GM23338 (cell line): ENCODE measurements around the gene DAPK2. TPM values are rescaled to one million over a fixed set of nuclear protein-coding genes. Genes with fewer than 3 reads are reported as not detected.
A peak's percentile ranks its signal among the peaks of the same experiment; 100 is the strongest.

ENCODE experiments used
- ATAC-seq: fragments of 200-7000 bp; cut with Tn5 transposase; 3 replicates; pipeline ENCODE4 v1.9.1; 2020
- DNase-seq: peaks from one replicate; pipeline ENCODE4 v3.0.0-alpha.2; 2015; ENCODE audit warnings: low spot score
- H2AFZ ChIP-seq: fragments of 200-600 bp; sonication (generic); 2 replicates; pipeline ENCODE4 v1.8.0; 2016; ENCODE audit warnings: antibody characterized with exemption, mild to moderate bottlenecking, moderate library complexity
- H3F3A ChIP-seq: fragments of 200-600 bp; sonication (generic); replicated peaks from 2 replicates; pipeline ENCODE4 v1.8.0; 2017; ENCODE audit warnings: antibody characterized with exemption, mixed run types, low read depth
- H3K27ac ChIP-seq: fragments of 200-600 bp; sonication (generic); 2 replicates; pipeline ENCODE4 v1.6.1; 2016; ENCODE audit warnings: low read depth
- H3K27me3 ChIP-seq: fragments of 200-600 bp; sonication (generic); 2 replicates; pipeline ENCODE4 v1.8.0; 2016; ENCODE audit warnings: mild to moderate bottlenecking, mixed run types, moderate library complexity; ENCODE audit not compliant: insufficient read depth
- H3K36me3 ChIP-seq: fragments of 200-600 bp; sonication (generic); 2 replicates; pipeline ENCODE4 v1.8.0; 2016; ENCODE audit warnings: mild to moderate bottlenecking; ENCODE audit not compliant: insufficient read depth
- H3K4me1 ChIP-seq: fragments of 200-600 bp; sonication (generic); 2 replicates; pipeline ENCODE4 v1.8.0; 2016; ENCODE audit warnings: mild to moderate bottlenecking, moderate library complexity; ENCODE audit not compliant: insufficient read depth
- H3K4me2 ChIP-seq: fragments of 200-600 bp; sonication (generic); 2 replicates; pipeline ENCODE4 v1.7.1; 2017; ENCODE audit warnings: mixed run types
- H3K4me3 ChIP-seq: fragments of 200-600 bp; sonication (generic); 2 replicates; pipeline ENCODE4 v1.6.1; 2016; ENCODE audit warnings: mixed run types
- H3K79me2 ChIP-seq: fragments of 200-600 bp; sonication (generic); replicated peaks from 2 replicates; pipeline ENCODE4 v1.8.0; 2017; ENCODE audit warnings: mild to moderate bottlenecking; ENCODE audit not compliant: insufficient read depth
- H3K9me2 ChIP-seq: fragments of 200-600 bp; sonication (generic); 2 replicates; pipeline ENCODE4 v1.8.0; 2017; ENCODE audit not compliant: insufficient read depth
- H4K20me1 ChIP-seq: fragments of 200-600 bp; sonication (generic); replicated peaks from 2 replicates; pipeline ENCODE4 v1.8.0; 2017; ENCODE audit warnings: mild to moderate bottlenecking; ENCODE audit not compliant: insufficient read depth
- H3K27ac Mint-ChIP-seq: 2 replicates; pipeline ENCODE4 v1.8.0; 2020; ENCODE audit warnings: inconsistent platforms, mild to moderate bottlenecking, moderate library complexity, mixed read lengths
- H3K27me3 Mint-ChIP-seq: 3 replicates; pipeline ENCODE4 v1.8.0; 2022; ENCODE audit warnings: low read depth, mild to moderate bottlenecking, moderate library complexity, mixed read lengths, inconsistent platforms; ENCODE audit not compliant: insufficient read depth, poor library complexity
- H3K36me3 Mint-ChIP-seq: 3 replicates; pipeline ENCODE4 v1.8.0; 2021; ENCODE audit warnings: low read depth, mild to moderate bottlenecking, inconsistent platforms, moderate library complexity, mixed read lengths
- H3K4me1 Mint-ChIP-seq: 3 replicates; pipeline ENCODE4 v1.8.0; 2020; ENCODE audit warnings: mild to moderate bottlenecking, inconsistent platforms, mixed read lengths
- H3K4me3 Mint-ChIP-seq: 3 replicates; pipeline ENCODE4 v1.8.0; 2021; ENCODE audit warnings: moderate library complexity, mild to moderate bottlenecking, inconsistent platforms, mixed read lengths
- H3K9me3 Mint-ChIP-seq: 3 replicates; pipeline ENCODE4 v1.8.0; 2020; ENCODE audit warnings: moderate library complexity, mild to moderate bottlenecking, inconsistent platforms, mixed read lengths
- CTCF ChIP-seq, 2 experiments: fragments of 200-600 bp in 1 of 2; sonication (generic) in 1 of 2; conservative IDR thresholded peaks; 2 replicates each; pipeline versions ENCODE4 v1.5.1 to v1.6.1; 2016 to 2017; ENCODE audit warnings: antibody characterized with exemption in 2 of 2, low read depth in 2 of 2, mild to moderate bottlenecking in 2 of 2, moderate library complexity in 1 of 2
- JUNB ChIP-seq: IDR thresholded peaks from one replicate; pipeline ENCODE4 v1.6.1; 2016; ENCODE audit warnings: antibody characterized with exemption; ENCODE audit not compliant: unreplicated experiment
- ZNF331 ChIP-seq: fragments of 250-450 bp; sonication (Bioruptor Pico); IDR thresholded peaks from 2 replicates; pipeline ENCODE4 v1.5.0; 2020; ENCODE audit warnings: low read depth, mild to moderate bottlenecking, moderate library complexity
- ZNF462 ChIP-seq: fragments of 250-450 bp; sonication (Bioruptor Pico); IDR thresholded peaks from 2 replicates; pipeline ENCODE4 v1.5.0; 2020; ENCODE audit warnings: mild to moderate bottlenecking, moderate library complexity
- polyA plus RNA-seq: library from polyadenylated mRNA; unstranded; fragments of >200 nt; fragmentation: Nextera tagmentation; extraction: Ambion mirVana; gene quantifications from 2 replicates; pipeline ENCODE4 v1.2.1, GENCODE V29; 2016
- total RNA-seq: library from RNA; depleted of rRNA; stranded (reverse); fragments of >200 nt; shearing (Covaris generic); gene quantifications from 2 replicates; pipeline ENCODE4 v1.2.3, GENCODE V29; 2014

The DAPK2 gene
- total and polyA plus RNA-seq, 2 experiments from 2014 or later, result 1.6 to 3.1 TPM

DNA sequence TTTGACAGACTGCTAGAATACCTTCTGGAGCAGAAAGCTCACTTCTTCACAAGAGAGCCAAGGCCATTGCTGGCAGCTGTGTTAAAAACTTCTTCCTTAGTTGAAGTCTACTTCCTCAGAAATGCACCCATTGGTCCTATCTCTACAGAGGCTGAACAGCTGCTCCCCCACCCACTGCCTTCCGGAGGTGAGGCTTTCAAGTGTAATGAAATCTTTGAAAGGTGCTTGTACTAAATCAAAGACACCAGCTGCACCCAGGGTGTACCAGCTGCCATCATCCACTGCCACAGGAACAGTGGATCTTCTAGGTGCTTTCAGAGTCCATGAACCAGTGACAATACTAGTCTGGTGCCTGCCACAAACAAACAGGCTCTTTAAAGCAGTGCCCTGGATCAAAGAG is 186.1 kb downstream of the DAPK2 start:
- no peaks in the 10 kb centered on the region; the same call in 2 of the 3 replicates for H3K4me1 Mint-ChIP-seq
- no peak overlapping the region for H3K4me2 ChIP-seq
- H3F3A ChIP-seq, result no peaks in the 10 kb centered on the region
- H3K36me3 ChIP-seq, result no peaks in the 10 kb centered on the region; the same call in 1 of the 2 replicates
- ATAC-seq (no peak), DNase-seq (no peak)
- no peaks in the 10 kb centered on the region for H3K9me3 Mint-ChIP-seq
- H3K27ac Mint-ChIP-seq, result no peak overlapping the region
- TF ChIP-seq ZNF462 (CRISPR knock-in tag) (no peak), ZNF331 (CRISPR knock-in tag) (no peak), CTCF (conservative IDR thresholded peaks at IDR 0.05; ENCODE audit: low read depth in 2 of 2) (no peak), JUNB (no peak)
- H3K4me3 Mint-ChIP-seq, result no peak overlapping the region
- no peaks in the 10 kb centered on the region for H4K20me1 ChIP-seq
- H3K4me1 ChIP-seq, result no peaks in the 10 kb centered on the region
- no peak overlapping the region for H3K27ac ChIP-seq
- H3K36me3 Mint-ChIP-seq, result no peaks in the 10 kb centered on the region
- no peaks in the 10 kb centered on the region for H3K9me2 ChIP-seq
- no peaks in the 10 kb centered on the region for H3K27me3 ChIP-seq
- peak overlapping the region; percentile 32; the same call in 1 of the 2 replicates for H2AFZ ChIP-seq
- no peak overlapping the region for H3K4me3 ChIP-seq
- peaks cover 8% of the 10 kb centered on the region for H3K27me3 Mint-ChIP-seq
- no peaks in the 10 kb centered on the region for H3K79me2 ChIP-seq
